ENCODE data around the gene SRC.

Gene SRC

DNA sequence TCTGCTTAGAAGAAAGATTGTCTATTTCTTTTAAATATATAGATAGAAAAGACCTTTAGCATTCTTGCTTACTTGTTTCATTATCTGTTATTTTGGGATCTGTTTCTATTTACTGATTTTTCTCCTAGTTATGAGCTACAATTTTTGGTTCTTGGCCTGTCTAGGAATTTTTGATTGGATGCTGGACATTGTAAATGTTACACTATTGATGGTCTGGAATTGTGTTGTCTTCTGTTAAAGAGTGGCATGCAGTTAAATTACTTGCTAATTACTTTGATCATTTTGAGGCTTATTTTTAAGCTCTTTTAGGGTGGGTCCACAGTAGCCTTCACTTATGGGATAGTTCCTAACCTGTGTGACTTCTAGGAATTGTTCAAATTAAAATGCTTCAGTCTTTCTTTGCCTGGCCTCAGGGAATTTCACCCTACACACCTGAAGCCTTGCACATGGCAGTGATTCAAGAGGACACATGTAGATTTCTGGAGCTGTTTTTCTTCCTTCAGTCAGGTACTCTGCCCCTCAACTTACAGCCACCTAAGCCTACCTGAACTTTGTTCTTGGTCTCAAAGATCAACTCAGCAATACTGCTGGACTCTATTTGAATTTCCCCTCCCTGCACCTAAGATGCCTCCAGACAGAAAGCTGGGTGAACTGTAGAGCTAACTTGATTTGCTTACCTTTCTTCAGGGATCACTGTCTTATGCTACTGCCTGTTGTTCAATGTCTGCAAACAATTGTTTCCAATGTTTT, 108.9 kb downstream of the SRC start:
- no peak for DNase-seq (ENCODE audit: low spot score)
